GM19023 (cell line): ENCODE data around the gene SPR.
"Not testable (repeated sequence)": the region's sequence is repeated elsewhere in the genome, so short reads cannot be mapped to it uniquely, and the experiment has no call there.

ENCODE experiments used
- ATAC-seq: cut with Tn5 transposase; IDR thresholded peaks from one replicate; pipeline ENCODE4 v1.9.1; 2021; ENCODE audit warnings: mild to moderate bottlenecking, moderate library complexity; ENCODE audit not compliant: unreplicated experiment

Gene SPR

GRCh38 chr2:72888438-72889202 lies 1.4 kb downstream of the SPR start:
- no peak for ATAC-seq

GRCh38 chr2:72889991-72890390 lies 2.8 kb downstream of the SPR start:
- ATAC-seq = no peak

- no peak for ATAC-seq
Measured at GRCh38 chr2:72891091-72891818, 4.0 kb downstream of the SPR start.

- peak; percentile 54 for ATAC-seq
Measured at GRCh38 chr2:72892506-72893173, 5.4 kb downstream of the SPR start.

GRCh38 chr2:72893594-72894319 lies 6.5 kb downstream of the SPR start:
- ATAC-seq = peak; percentile 63

GRCh38 chr2:72894514-72894913 lies 7.3 kb downstream of the SPR start:
- ATAC-seq = peak; percentile 7

- ATAC-seq = no peak
Measured at GRCh38 chr2:72895154-72895553, 7.9 kb downstream of the SPR start.

- no peak for ATAC-seq
Measured at GRCh38 chr2:72895759-72896281, 8.6 kb downstream of the SPR start.

- no peak for ATAC-seq
Measured at GRCh38 chr2:72896446-72896845, 9.2 kb downstream of the SPR start.

- no peak for ATAC-seq
Measured at GRCh38 chr2:72897785-72898584, 10.8 kb downstream of the SPR start.

GRCh38 chr2:72898585-72898906 lies 11.3 kb downstream of the SPR start:
- no peak for ATAC-seq

GRCh38 chr2:72900191-72900825 lies 13.1 kb downstream of the SPR start:
- ATAC-seq = no peak

- ATAC-seq = no peak
Measured at GRCh38 chr2:72901426-72901825, 14.2 kb downstream of the SPR start.

GRCh38 chr2:72907369-72907768 lies 20.2 kb downstream of the SPR start:
- not testable (repeated sequence) for ATAC-seq

- no peak for ATAC-seq
Measured at GRCh38 chr2:72908741-72909140, 21.5 kb downstream of the SPR start.

- no peak for ATAC-seq
Measured at GRCh38 chr2:72911256-72911655, 24.0 kb downstream of the SPR start.

GRCh38 chr2:72913486-72914205 lies 26.4 kb downstream of the SPR start:
- no peak for ATAC-seq

GRCh38 chr2:72914206-72914559 lies 27.0 kb downstream of the SPR start:
- ATAC-seq = no peak

GRCh38 chr2:72914589-72915319 lies 27.5 kb downstream of the SPR start:
- no peak for ATAC-seq
